Thyroid gland (tissue), 4 donors: Measurements from ENCODE around the gene ECPAS. TPM values are rescaled to one million over a fixed set of nuclear protein-coding genes. Genes with fewer than 3 reads are reported as not detected.

Source experiments
- DNase-seq, 2 donors: peaks; one replicate each; pipeline ENCODE4 v3.0.0-alpha.2; 2019
- H3K27ac ChIP-seq, 3 donors: fragments of 200-600 bp; sonication (generic); 1 replicate in 2 of 3; 2 replicates in 1 of 3; pipeline ENCODE4 v1.5.1; 2016 to 2019; ENCODE audit warnings: mild to moderate bottlenecking in 1 of 3, moderate library complexity in 1 of 3
- H3K27me3 ChIP-seq: fragments of 200-600 bp; sonication (generic); one replicate; pipeline ENCODE4 v1.5.1; 2019
- H3K36me3 ChIP-seq, 2 donors: fragments of 200-600 bp; sonication (generic); one replicate each; pipeline ENCODE4 v1.5.1; 2016 to 2019
- H3K4me1 ChIP-seq, 2 donors: fragments of 200-600 bp; sonication (generic); one replicate each; pipeline ENCODE4 v1.5.1; 2017 to 2019
- H3K4me3 ChIP-seq, 3 donors: fragments of 200-600 bp; sonication (generic); replicated peaks in 1 of 3; 1 replicate in 2 of 3; 2 replicates in 1 of 3; pipeline ENCODE4 v1.5.1; 2016; ENCODE audit warnings: mild to moderate bottlenecking in 1 of 3
- H3K9me3 ChIP-seq: fragments of 200-600 bp; sonication (generic); one replicate; pipeline ENCODE4 v1.5.1; 2017
- CTCF ChIP-seq, 6 experiments: fragments of 200-600 bp in 3 of 6; fragments of 450-650 bp in 3 of 6; sonication (generic) in 3 of 6; IDR thresholded peaks; one replicate each; pipeline ENCODE4 v1.5.1; 2016 to 2019; ENCODE audit warnings: antibody characterized with exemption in 6 of 6, mild to moderate bottlenecking in 2 of 6, inconsistent platforms in 1 of 6, moderate library complexity in 1 of 6
- POLR2A ChIP-seq, 2 donors: fragments of 450-650 bp; IDR thresholded peaks; one replicate each; pipeline ENCODE4 v1.6.1; 2017; ENCODE audit warnings: antibody characterized with exemption in 2 of 2, mild to moderate bottlenecking in 2 of 2, moderate library complexity in 1 of 2
- WGBS, 2 donors: methylation state at CpG; one replicate each; pipeline ENCODE4 v1.1.5; 2017; 5-methylcytosine and 5-hydroxymethylcytosine counted together
- intact Hi-C: fragments of 100-400 bp; cut with DNase I; formaldehyde crosslinking; loops from one replicate; pipeline ENCODE4 v1.15.1; 2023
- total RNA-seq, 4 donors: library from RNA; depleted of rRNA; stranded (reverse); fragments of >200 nt; gene quantifications; one replicate each; pipeline ENCODE4 v1.2.3, GENCODE V29; 2016

Gene ECPAS
- total RNA-seq, 4 donors from 2014 or later = 78.1 to 128 (median 81.5) TPM

- DNase-seq = no peak
- intact Hi-C loops = no loop called here
- H3K4me3 ChIP-seq = no peak overlapping the region
- 92 to 95% methylated on average over 4 of the region's 4 CpGs for WGBS, 2 donors
- H3K27me3 ChIP-seq = no peaks in the 10 kb centered on the region
- no peaks in the 10 kb centered on the region for H3K4me1 ChIP-seq
- no peak overlapping the region for H3K27ac ChIP-seq
- peaks cover 8 to 19% of the 10 kb centered on the region in 2 donors for H3K36me3 ChIP-seq
- H3K9me3 ChIP-seq = no peaks in the 10 kb centered on the region
- no peak for TF ChIP-seq CTCF (IDR thresholded peaks at IDR 0.05)
- TF ChIP-seq POLR2A (IDR thresholded peaks at IDR 0.05) = no peak
Observed at GRCh38 chr9:111443454-111443853, 40.7 kb downstream of the ECPAS start.

- Histone ChIP-seq H3K9me3 (no peaks in the 10 kb centered on the region), H3K27ac (no peak overlapping the region), H3K4me1 (no peaks in the 10 kb centered on the region), H3K27me3 (no peaks in the 10 kb centered on the region), H3K4me3 (no peak overlapping the region), H3K36me3 (peaks cover 11 to 21% of the 10 kb centered on the region in 2 donors)
- DNase-seq = no peak
- no peak for TF ChIP-seq CTCF (IDR thresholded peaks at IDR 0.05)
- no peak for TF ChIP-seq POLR2A (IDR thresholded peaks at IDR 0.05)
- WGBS, 2 donors = 95 to 96% methylated on average over 4 of the region's 4 CpGs
- intact Hi-C loops = no loop called here
Observed at GRCh38 chr9:111442360-111443027, 41.7 kb downstream of the ECPAS start.

- H3K4me3 ChIP-seq = no peak overlapping the region
- H3K36me3 ChIP-seq = peaks cover 14 to 22% of the 10 kb centered on the region in 2 donors
- H3K4me1 ChIP-seq = no peaks in the 10 kb centered on the region
- intact Hi-C loops = no loop called here
- no peaks in the 10 kb centered on the region for H3K27me3 ChIP-seq
- TF ChIP-seq CTCF (IDR thresholded peaks at IDR 0.05) (no peak), POLR2A (IDR thresholded peaks at IDR 0.05) (no peak)
- no peaks in the 10 kb centered on the region for H3K9me3 ChIP-seq
- no peak for DNase-seq
- no peak overlapping the region for H3K27ac ChIP-seq
- WGBS, 2 donors = 95 to 96% methylated on average over 3 of the region's 3 CpGs
Observed at GRCh38 chr9:111440226-111440625, 44.0 kb downstream of the ECPAS start.

- Histone ChIP-seq H3K4me3 (no peak overlapping the region), H3K27me3 (no peaks in the 10 kb centered on the region), H3K36me3 (peaks cover 14 to 26% of the 10 kb centered on the region in 2 donors), H3K4me1 (no peaks in the 10 kb centered on the region), H3K9me3 (no peaks in the 10 kb centered on the region), H3K27ac (no peak overlapping the region)
- WGBS, 2 donors = 92 to 93% methylated on average over 6 of the region's 6 CpGs
- TF ChIP-seq CTCF (IDR thresholded peaks at IDR 0.05) (no peak), POLR2A (IDR thresholded peaks at IDR 0.05) (no peak)
- intact Hi-C loops = no loop called here
- DNase-seq = no peak
Observed at GRCh38 chr9:111438541-111439235, 45.5 kb downstream of the ECPAS start.

- intact Hi-C loops = no loop called here
- 88% methylated on average over 1 of the region's 1 CpG for WGBS, 2 donors
- H3K36me3 ChIP-seq = peaks cover 26 to 29% of the 10 kb centered on the region in 2 donors
Observed at GRCh38 chr9:111436571-111436970, 47.6 kb downstream of the ECPAS start.

More at GRCh38 chr9:111436571-111436970, 47.6 kb downstream of the ECPAS start:
- DNase-seq = no peak
- H3K4me3 ChIP-seq = no peak overlapping the region
- H3K27me3 ChIP-seq = no peaks in the 10 kb centered on the region
- no peaks in the 10 kb centered on the region for H3K4me1 ChIP-seq
- no peak overlapping the region for H3K27ac ChIP-seq
- TF ChIP-seq POLR2A (IDR thresholded peaks at IDR 0.05) (no peak), CTCF (IDR thresholded peaks at IDR 0.05) (no peak)
- H3K9me3 ChIP-seq = no peaks in the 10 kb centered on the region
